ENCODE data around the gene SORBS1. TPM values are rescaled to one million over a fixed set of nuclear protein-coding genes. Genes with fewer than 3 reads are reported as not detected.

The SORBS1 gene
- total and polyA plus RNA-seq, 2 donors (not counting 3 experiments of a cell fraction or from before 2014, with no cell fraction given) = 2.0 to 7.9 TPM

DNA sequence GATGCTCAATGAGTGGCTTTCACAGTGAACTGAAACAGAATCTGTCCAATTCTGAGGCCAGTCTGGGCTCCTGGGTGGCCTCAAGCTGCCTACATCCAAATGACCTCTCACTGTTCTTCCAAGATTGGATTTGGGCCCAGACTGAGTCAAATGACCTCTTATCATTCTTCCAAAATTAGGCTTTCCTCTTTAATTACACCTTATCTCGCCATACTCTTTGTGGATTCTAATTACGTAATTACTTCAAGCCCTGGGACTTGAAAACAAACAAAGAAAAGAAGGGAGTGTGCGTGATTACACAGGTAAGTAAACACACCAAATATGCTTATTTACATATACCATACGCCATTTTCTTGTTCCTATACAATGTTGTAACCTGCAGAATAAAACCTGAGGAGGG, 18.8 kb downstream of the SORBS1 start:
- Histone ChIP-seq H3K9me3 (replicated peaks; ENCODE audit: control insufficient read depth, insufficient read depth, low read length) (no peaks in the 10 kb centered on the region), H3K27me3 (ENCODE audit: control insufficient read depth in 2 of 2, insufficient read depth in 2 of 2, low read length in 2 of 2) (no peaks in the 10 kb centered on the region), H3K4me3 (replicated peaks in 1 of 3; ENCODE audit: insufficient read depth in 1 of 3, low read depth in 1 of 3, low read length in 3 of 3) (no peak overlapping the region), H2AFZ (ENCODE audit: low read depth, low read length) (no peak overlapping the region), H3K4me2 (ENCODE audit: insufficient read depth, low read length) (no peak overlapping the region), H3K27ac (ENCODE audit: insufficient read depth, low read depth, low read length) (no peak overlapping the region), H3K9ac (replicated peaks; ENCODE audit: extremely low read depth, insufficient read depth, low read length) (no peak overlapping the region), H3K36me3 (ENCODE audit: control insufficient read depth in 2 of 2, extremely low read depth in 1 of 2, insufficient read depth in 2 of 2, low read length in 2 of 2) (no peaks in the 10 kb centered on the region), H3K9me1 (replicated peaks; ENCODE audit: control insufficient read depth, extremely low read depth, insufficient read depth, low read length) (no peaks in the 10 kb centered on the region), H4K20me1 (replicated peaks; ENCODE audit: control insufficient read depth, extremely low read depth, insufficient read depth, low read length) (no peaks in the 10 kb centered on the region), H3K4me1 (ENCODE audit: control insufficient read depth, extremely low read depth, insufficient read depth, low read length) (peaks cover 2% of the 10 kb centered on the region), H3K79me2 (ENCODE audit: control insufficient read depth, insufficient read depth, low read length) (no peaks in the 10 kb centered on the region)
- TF ChIP-seq GATA2 (IDR thresholded peaks at IDR 0.05; ENCODE audit: insufficient read depth, insufficient read length, low read depth, low read length) (no peak), POLR2A (IDR thresholded peaks at IDR 0.05; ENCODE audit: low read depth, low read length) (no peak), JUN (IDR thresholded peaks at IDR 0.05; ENCODE audit: borderline replicate concordance, insufficient read depth, insufficient read length, low read depth) (no peak), EZH2 (IDR thresholded peaks at IDR 0.05; ENCODE audit: borderline replicate concordance, low read depth, low read length, severe bottlenecking) (no peak), POLR2AphosphoS5 (IDR thresholded peaks at IDR 0.05; ENCODE audit: insufficient read depth, low read depth, low read length) (no peak), FOS (IDR thresholded peaks at IDR 0.05; ENCODE audit: borderline replicate concordance, insufficient read depth, low read length) (no peak), MYC (IDR thresholded peaks at IDR 0.05; ENCODE audit: low read depth, low read length) (no peak)
- TF ChIP-seq, protein P1, sequence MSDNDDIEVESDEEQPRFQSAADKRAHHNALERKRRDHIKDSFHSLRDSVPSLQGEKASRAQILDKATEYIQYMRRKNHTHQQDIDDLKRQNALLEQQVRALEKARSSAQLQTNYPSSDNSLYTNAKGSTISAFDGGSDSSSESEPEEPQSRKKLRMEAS (IDR thresholded peaks at IDR 0.05; ENCODE audit: insufficient read depth, insufficient read length) = no peak
- TF ChIP-seq, protein P2, sequence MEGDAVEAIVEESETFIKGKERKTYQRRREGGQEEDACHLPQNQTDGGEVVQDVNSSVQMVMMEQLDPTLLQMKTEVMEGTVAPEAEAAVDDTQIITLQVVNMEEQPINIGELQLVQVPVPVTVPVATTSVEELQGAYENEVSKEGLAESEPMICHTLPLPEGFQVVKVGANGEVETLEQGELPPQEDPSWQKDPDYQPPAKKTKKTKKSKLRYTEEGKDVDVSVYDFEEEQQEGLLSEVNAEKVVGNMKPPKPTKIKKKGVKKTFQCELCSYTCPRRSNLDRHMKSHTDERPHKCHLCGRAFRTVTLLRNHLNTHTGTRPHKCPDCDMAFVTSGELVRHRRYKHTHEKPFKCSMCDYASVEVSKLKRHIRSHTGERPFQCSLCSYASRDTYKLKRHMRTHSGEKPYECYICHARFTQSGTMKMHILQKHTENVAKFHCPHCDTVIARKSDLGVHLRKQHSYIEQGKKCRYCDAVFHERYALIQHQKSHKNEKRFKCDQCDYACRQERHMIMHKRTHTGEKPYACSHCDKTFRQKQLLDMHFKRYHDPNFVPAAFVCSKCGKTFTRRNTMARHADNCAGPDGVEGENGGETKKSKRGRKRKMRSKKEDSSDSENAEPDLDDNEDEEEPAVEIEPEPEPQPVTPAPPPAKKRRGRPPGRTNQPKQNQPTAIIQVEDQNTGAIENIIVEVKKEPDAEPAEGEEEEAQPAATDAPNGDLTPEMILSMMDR (IDR thresholded peaks at IDR 0.05; ENCODE audit: extremely low read depth in 1 of 2, insufficient read depth in 1 of 2, low read depth in 1 of 2, low read length in 2 of 2) = no peak
- no TSS peak for BruUV-seq (replicated peaks)
- CTCF ChIA-PET = no interaction called here
- no peak for DNase-seq (ENCODE audit: low read depth, low spot score)
- POLR2A ChIA-PET = no interaction called here
- intact Hi-C loops (cut with micrococcal nuclease) (no loop called here), dilution Hi-C loops (cut with MboI; ENCODE audit: extremely low pct_ligation_motif_present, low sequenced_read_pairs) (no loop called here)
- FAIRE-seq = no peak

Measured in endothelial cell of umbilical vein (primary cell).